H4 (cell line): ENCODE data around the gene MED12L. TPM values are rescaled to one million over a fixed set of nuclear protein-coding genes. Genes with fewer than 3 reads are reported as not detected.

ENCODE experiments used
- DNase-seq: peaks from one replicate; pipeline ENCODE4 v3.0.0-alpha.2; 2015; ENCODE audit warnings: low spot score
- total RNA-seq: library from RNA; depleted of rRNA; stranded (reverse); fragments of >200 nt; shearing (Covaris generic); gene quantifications from 2 replicates; pipeline ENCODE4 v1.2.3, GENCODE V29; 2014

MED12L gene
- total RNA-seq, 1 experiment from 2014 or later = 1.4 TPM

- DNase-seq = no peak
Observed at GRCh38 chr3:151171145-151171757, 85.8 kb downstream of the MED12L start.

- no peak for DNase-seq
Observed at GRCh38 chr3:151174351-151174750, 88.9 kb downstream of the MED12L start.

GRCh38 chr3:151175952-151176351 lies 90.5 kb downstream of the MED12L start:
- DNase-seq = no peak

- no peak for DNase-seq
Observed at GRCh38 chr3:151178208-151178845, 92.9 kb downstream of the MED12L start.

GRCh38 chr3:151182349-151183079 lies 97.0 kb downstream of the MED12L start:
- DNase-seq = no peak

- DNase-seq = no peak
Observed at GRCh38 chr3:151183265-151183671, 97.8 kb downstream of the MED12L start.

- no peak for DNase-seq
Observed at GRCh38 chr3:151191095-151191494, 105.6 kb downstream of the MED12L start.

- no peak for DNase-seq
Observed at GRCh38 chr3:151192545-151192944, 107.1 kb downstream of the MED12L start.

GRCh38 chr3:151195826-151196225 lies 110.4 kb downstream of the MED12L start:
- no peak for DNase-seq

- DNase-seq = no peak
Observed at GRCh38 chr3:151196434-151196833, 111.0 kb downstream of the MED12L start.

GRCh38 chr3:151197228-151197627 lies 111.8 kb downstream of the MED12L start:
- DNase-seq = no peak

- no peak for DNase-seq
Observed at GRCh38 chr3:151197981-151198767, 112.7 kb downstream of the MED12L start.

GRCh38 chr3:151198849-151199248 lies 113.4 kb downstream of the MED12L start:
- DNase-seq = no peak

GRCh38 chr3:151199554-151200438 lies 114.3 kb downstream of the MED12L start:
- peak; percentile 68 for DNase-seq

GRCh38 chr3:151200586-151200985 lies 115.1 kb downstream of the MED12L start:
- no peak for DNase-seq

GRCh38 chr3:151201051-151201730 lies 115.7 kb downstream of the MED12L start:
- no peak for DNase-seq

- no peak for DNase-seq
Observed at GRCh38 chr3:151203051-151203420, 117.6 kb downstream of the MED12L start, which contains the start of gene GPR171. GPR171 (minus strand) TSS chr3:151203216; CDS start chr3:151199386, 3,830 bp downstream.

GRCh38 chr3:151204530-151205402 lies 119.3 kb downstream of the MED12L start:
- DNase-seq = no peak

- no peak for DNase-seq
Observed at GRCh38 chr3:151205482-151205881, 120.0 kb downstream of the MED12L start.
